Suprapubic skin (tissue), 4 donors: ENCODE measurements around the gene ERF. TPM values are rescaled to one million over a fixed set of nuclear protein-coding genes. Genes with fewer than 3 reads are reported as not detected.
"Not testable (repeated sequence)": the region's sequence is repeated elsewhere in the genome, so short reads cannot be mapped to it uniquely, and the experiment has no call there.

Source experiments
- DNase-seq, 2 donors: peaks; one replicate each; pipeline ENCODE4 v3.0.0-alpha.2; 2019; ENCODE audit warnings: low spot score in 2 of 2
- H3K27ac ChIP-seq: fragments of 200-600 bp; sonication (generic); one replicate; pipeline ENCODE4 v1.5.1; 2019
- H3K27me3 ChIP-seq: fragments of 200-600 bp; sonication (generic); one replicate; pipeline ENCODE4 v1.5.1; 2019
- H3K36me3 ChIP-seq: fragments of 200-600 bp; sonication (generic); one replicate; pipeline ENCODE4 v1.5.1; 2019
- H3K4me1 ChIP-seq: fragments of 200-600 bp; sonication (generic); one replicate; pipeline ENCODE4 v1.5.1; 2019
- H3K4me3 ChIP-seq: fragments of 200-600 bp; sonication (generic); one replicate; pipeline ENCODE4 v1.5.1; 2019; ENCODE audit warnings: mild to moderate bottlenecking
- H3K9me3 ChIP-seq: fragments of 200-600 bp; sonication (generic); one replicate; pipeline ENCODE4 v1.5.1; 2019
- CTCF ChIP-seq, 2 donors: fragments of 200-600 bp in 1 of 2; fragments of 450-650 bp in 1 of 2; sonication (generic) in 1 of 2; IDR thresholded peaks; one replicate each; pipeline ENCODE4 v1.5.1; 2016 to 2019; ENCODE audit warnings: antibody characterized with exemption in 2 of 2, mild to moderate bottlenecking in 1 of 2, moderate library complexity in 1 of 2
- EP300 ChIP-seq: sonication (generic); formaldehyde crosslinking; IDR thresholded peaks from one replicate; pipeline ENCODE4 v1.6.1; 2017; ENCODE audit warnings: antibody characterized with exemption
- POLR2A ChIP-seq, 2 donors: fragments of 450-650 bp; IDR thresholded peaks; one replicate each; pipeline ENCODE4 v1.6.1; 2017; ENCODE audit warnings: antibody characterized with exemption in 2 of 2, mild to moderate bottlenecking in 2 of 2, moderate library complexity in 2 of 2
- POLR2AphosphoS5 ChIP-seq, 3 donors: sonication (generic); formaldehyde crosslinking; IDR thresholded peaks; one replicate each; pipeline ENCODE4 v1.6.1; 2017; ENCODE audit warnings: antibody characterized with exemption in 3 of 3
- WGBS: methylation state at CpG from one replicate; pipeline ENCODE4 v1.1.5; 2018; 5-methylcytosine and 5-hydroxymethylcytosine counted together
- total RNA-seq, 4 donors: library from RNA; depleted of rRNA; stranded (reverse); fragments of >200 nt; gene quantifications; one replicate each; pipeline ENCODE4 v1.1.0, GENCODE V29; 2016

Gene ERF
- total RNA-seq, 4 donors from 2014 or later: 36.8 to 49.5 (median 45.8) TPM

GRCh38 chr19:42269478-42270345 is 14.8 kb upstream of the ERF start:
- 18% methylated on average over 10 of the region's 10 CpGs for WGBS
- Histone ChIP-seq H3K27ac (peak overlapping the region; percentile 100), H3K27me3 (no peaks in the 10 kb centered on the region), H3K36me3 (peaks cover 29% of the 10 kb centered on the region), H3K9me3 (no peaks in the 10 kb centered on the region), H3K4me3 (peak overlapping the region; percentile 78), H3K4me1 (peaks cover 40% of the 10 kb centered on the region)
- peak; percentile 79 to 81 for DNase-seq
- TF ChIP-seq POLR2AphosphoS5 (IDR thresholded peaks at IDR 0.05) (no peak), POLR2A (IDR thresholded peaks at IDR 0.05) (no peak), CTCF (IDR thresholded peaks at IDR 0.05) (no peak), EP300 (no peak)

GRCh38 chr19:42268704-42269477 is 14.0 kb upstream of the ERF start, which contains the start of gene CIC:
CIC (plus strand) TSS chr19:42269252; CDS start chr19:42271784, 2,532 bp downstream.
- peak; percentile 100 for DNase-seq
- peaks cover 35% of the 10 kb centered on the region for H3K4me1 ChIP-seq
- peak within 1 kb of the TSS; percentile 78 for H3K4me3 ChIP-seq
- no peaks in the 10 kb centered on the region for H3K27me3 ChIP-seq
- under 1% methylated on average over 47 of the region's 52 CpGs for WGBS
- H3K36me3 ChIP-seq: peaks cover 22% of the 10 kb centered on the region
- peak within 1 kb of the TSS; percentile 100 for H3K27ac ChIP-seq
- TF ChIP-seq CTCF (IDR thresholded peaks at IDR 0.05) (no peak), EP300 (no peak), POLR2AphosphoS5 (IDR thresholded peaks at IDR 0.05) (peak in 1 of 3 donors; percentile 18), POLR2A (IDR thresholded peaks at IDR 0.05) (no peak)
- H3K9me3 ChIP-seq: no peaks in the 10 kb centered on the region

GRCh38 chr19:42268142-42268703 is 13.3 kb upstream of the ERF start:
- H3K9me3 ChIP-seq: no peaks in the 10 kb centered on the region
- TF ChIP-seq EP300 (no peak), CTCF (IDR thresholded peaks at IDR 0.05) (no peak), POLR2A (IDR thresholded peaks at IDR 0.05) (peak in 1 of 2 donors; percentile 54), POLR2AphosphoS5 (IDR thresholded peaks at IDR 0.05) (peak in 2 of 3 donors; percentile 51 to 90)
- no peaks in the 10 kb centered on the region for H3K27me3 ChIP-seq
- peak overlapping the region; percentile 100 for H3K27ac ChIP-seq
- H3K4me3 ChIP-seq: peak overlapping the region; percentile 78
- peaks cover 33% of the 10 kb centered on the region for H3K4me1 ChIP-seq
- H3K36me3 ChIP-seq: peaks cover 15% of the 10 kb centered on the region
- peak; percentile 100 for DNase-seq
- under 1% methylated on average over 38 of the region's 46 CpGs for WGBS

GRCh38 chr19:42267644-42268141 is 12.8 kb upstream of the ERF start:
- Histone ChIP-seq H3K4me1 (peaks cover 33% of the 10 kb centered on the region), H3K27ac (peak overlapping the region; percentile 100), H3K4me3 (peak overlapping the region; percentile 78), H3K9me3 (no peaks in the 10 kb centered on the region), H3K36me3 (peaks cover 10% of the 10 kb centered on the region), H3K27me3 (no peaks in the 10 kb centered on the region)
- no peak for DNase-seq
- TF ChIP-seq EP300: no peak
- TF ChIP-seq CTCF (IDR thresholded peaks at IDR 0.05): no peak
- TF ChIP-seq POLR2A (IDR thresholded peaks at IDR 0.05): no peak
- no peak for TF ChIP-seq POLR2AphosphoS5 (IDR thresholded peaks at IDR 0.05)
- WGBS: 4% methylated on average over 11 of the region's 13 CpGs

GRCh38 chr19:42266928-42267603 is 12.1 kb upstream of the ERF start:
- H3K36me3 ChIP-seq, H3K27me3 ChIP-seq, H3K9me3 ChIP-seq, H3K4me3 ChIP-seq: not testable (repeated sequence)
- 92% methylated on average over 25 of the region's 25 CpGs for WGBS
- Histone ChIP-seq H3K27ac (peak overlapping the region; percentile 100), H3K4me1 (peaks cover 33% of the 10 kb centered on the region)
- peak in 1 of 2 donors; percentile 55 for DNase-seq

- H3K9me3 ChIP-seq, H3K27ac ChIP-seq, H3K4me3 ChIP-seq, H3K36me3 ChIP-seq, H3K27me3 ChIP-seq, DNase-seq: not testable (repeated sequence)
- H3K4me1 ChIP-seq: peaks cover 24% of the 10 kb centered on the region
- 89% methylated on average over 4 of the region's 4 CpGs for WGBS
Measured at GRCh38 chr19:42266105-42266504, 11.2 kb upstream of the ERF start.
